GM21447 (cell line): ENCODE measurements around the gene C14orf132.

ENCODE experiments used
- ATAC-seq: cut with Tn5 transposase; IDR thresholded peaks from one replicate; pipeline ENCODE4 v1.9.1; 2021; ENCODE audit not compliant: unreplicated experiment

The C14orf132 gene

GRCh38 chr14:96139879-96140278 is 100.7 kb downstream of the C14orf132 start:
- ATAC-seq: no peak

GRCh38 chr14:96140952-96141351 is 101.8 kb downstream of the C14orf132 start:
- no peak for ATAC-seq
